Activated T-helper 1 cell treated with Interleukin-2 at 50 U/mL for 16 hours (primary cell): ENCODE data around the gene LYSET.
"Not testable (repeated sequence)": the region's sequence is repeated elsewhere in the genome, so short reads cannot be mapped to it uniquely, and the experiment has no call there.

Experiments used
- DNase-seq: peaks from one replicate; pipeline ENCODE4 v3.0.0-alpha.2; 2020; ENCODE audit warnings: low read depth

Gene LYSET

GRCh38 chr14:93169619-93170018 is 15.5 kb upstream of the LYSET start:
- DNase-seq: not testable (repeated sequence)

GRCh38 chr14:93170141-93170540 is 15.0 kb upstream of the LYSET start:
- DNase-seq: not testable (repeated sequence)

GRCh38 chr14:93171376-93171775 is 13.7 kb upstream of the LYSET start:
- no peak for DNase-seq

GRCh38 chr14:93173943-93174395 is 11.1 kb upstream of the LYSET start:
- no peak for DNase-seq

GRCh38 chr14:93174731-93175130 is 10.4 kb upstream of the LYSET start:
- DNase-seq: not testable (repeated sequence)

- DNase-seq: no peak
Observed at GRCh38 chr14:93175492-93175891, 9.6 kb upstream of the LYSET start.

GRCh38 chr14:93183596-93184317 is 1.4 kb upstream of the LYSET start:
- DNase-seq: no peak

GRCh38 chr14:93185349-93185720 is 218 bp downstream of the LYSET start:
- DNase-seq: no peak

- no peak for DNase-seq
Observed at GRCh38 chr14:93186466-93186865, 1.3 kb downstream of the LYSET start.

- no peak for DNase-seq
Observed at GRCh38 chr14:93186956-93187355, 1.8 kb downstream of the LYSET start.

GRCh38 chr14:93195316-93195999 is 10.3 kb downstream of the LYSET start:
- no peak for DNase-seq

- no peak for DNase-seq
Observed at GRCh38 chr14:93199031-93199430, 13.9 kb downstream of the LYSET start.

- DNase-seq: no peak
Observed at GRCh38 chr14:93200553-93200952, 15.4 kb downstream of the LYSET start.

GRCh38 chr14:93201155-93201704 is 16.1 kb downstream of the LYSET start:
- no peak for DNase-seq

GRCh38 chr14:93206793-93207467 is 21.8 kb downstream of the LYSET start, which contains the start of the genes GON7 and UBR7:
TSS of gene GON7 (minus strand) at chr14:93207065. CDS start at chr14:93207037, 28 bp downstream.
TSS of gene UBR7 (plus strand) at chr14:93207256. CDS start at chr14:93207292, 36 bp downstream.
- DNase-seq: peak; percentile 80

GRCh38 chr14:93207468-93208308 is 22.6 kb downstream of the LYSET start:
- no peak for DNase-seq

- no peak for DNase-seq
Observed at GRCh38 chr14:93212432-93212831, 27.3 kb downstream of the LYSET start.

- DNase-seq: no peak
Observed at GRCh38 chr14:93214598-93214997, 29.5 kb downstream of the LYSET start.

- DNase-seq: peak; percentile 17
Observed at GRCh38 chr14:93219103-93219726, 34.1 kb downstream of the LYSET start.

- DNase-seq: no peak
Observed at GRCh38 chr14:93220509-93220908, 35.4 kb downstream of the LYSET start.

GRCh38 chr14:93223565-93223964 is 38.4 kb downstream of the LYSET start:
- no peak for DNase-seq
